Left lung (tissue), 10 donors: ENCODE data around the gene PRDM8. TPM values are rescaled to one million over a fixed set of nuclear protein-coding genes. Genes with fewer than 3 reads are reported as not detected.
"Not testable (repeated sequence)": the region's sequence is repeated elsewhere in the genome, so short reads cannot be mapped to it uniquely, and the experiment has no call there.

Source experiments
- ATAC-seq: fragments of 200-7000 bp; cut with Tn5 transposase; one replicate; pipeline ENCODE4 v1.9.1; 2020; ENCODE audit warnings: moderate library complexity
- DNase-seq, 4 donors: peaks; one replicate each; pipeline ENCODE4 v3.0.0-alpha.2; 2013 to 2020
- H3K27ac ChIP-seq, 2 donors: fragments of 200-600 bp; sonication (generic) in 1 of 2; one replicate each; pipeline versions ENCODE4 v1.5.0 to v1.8.0; 2020 to 2021
- H3K27me3 ChIP-seq, 2 donors: fragments of 200-600 bp; sonication (generic) in 1 of 2; one replicate each; pipeline versions ENCODE4 v1.5.0 to v1.8.0; 2020 to 2021
- H3K36me3 ChIP-seq, 2 donors: fragments of 200-600 bp; sonication (generic) in 1 of 2; one replicate each; pipeline versions ENCODE4 v1.5.0 to v1.8.0; 2020 to 2021
- H3K4me1 ChIP-seq, 2 donors: fragments of 200-600 bp; one replicate each; pipeline ENCODE4 v1.8.0; 2021
- H3K4me3 ChIP-seq, 2 donors: fragments of 200-600 bp; sonication (generic) in 1 of 2; one replicate each; pipeline versions ENCODE4 v1.5.0 to v1.8.0; 2020 to 2021; ENCODE audit warnings: mild to moderate bottlenecking in 1 of 2
- H3K9me3 ChIP-seq, 2 donors: fragments of 200-600 bp; sonication (generic) in 1 of 2; one replicate each; pipeline versions ENCODE4 v1.5.0 to v1.8.0; 2020 to 2021
- intact Hi-C, 2 donors: fragments of 100-400 bp; cut with DNase I; formaldehyde crosslinking; loops; one replicate each; pipeline versions ENCODE4 v1.11.2 to v1.14.2; 2022
- polyA plus RNA-seq, 6 donors: library from polyadenylated mRNA; unstranded; fragments of 120-200 nt; gene quantifications; one replicate each; pipeline ENCODE4 v1.2.1, GENCODE V29; 2013; ENCODE audit not compliant: insufficient read length in 6 of 6
- total RNA-seq, 2 donors: library from RNA; stranded (reverse); fragmentation: NEBNext Ultra II Directional; extraction: Animal tissue kit (Norgen Biotek cat#: 25700); gene quantifications; one replicate each; pipeline ENCODE4 v1.2.1, GENCODE V29; 2021
- TF ChIP-seq, protein P1 (sequence below), 2 donors: fragments of 200-600 bp; sonication (generic) in 1 of 2; IDR thresholded peaks; one replicate each; pipeline versions ENCODE4 v1.5.0 to v1.8.0; 2021; ENCODE audit warnings: antibody characterized with exemption in 2 of 2
- donor health status: DM: no; HTN: yes; CAD: no.
- donor health status: DM: no; HTN: no; CAD: no.

Gene PRDM8
- total and polyA plus RNA-seq, 8 donors, result 0.41 to 1.9 (median 1.2) TPM

DNA sequence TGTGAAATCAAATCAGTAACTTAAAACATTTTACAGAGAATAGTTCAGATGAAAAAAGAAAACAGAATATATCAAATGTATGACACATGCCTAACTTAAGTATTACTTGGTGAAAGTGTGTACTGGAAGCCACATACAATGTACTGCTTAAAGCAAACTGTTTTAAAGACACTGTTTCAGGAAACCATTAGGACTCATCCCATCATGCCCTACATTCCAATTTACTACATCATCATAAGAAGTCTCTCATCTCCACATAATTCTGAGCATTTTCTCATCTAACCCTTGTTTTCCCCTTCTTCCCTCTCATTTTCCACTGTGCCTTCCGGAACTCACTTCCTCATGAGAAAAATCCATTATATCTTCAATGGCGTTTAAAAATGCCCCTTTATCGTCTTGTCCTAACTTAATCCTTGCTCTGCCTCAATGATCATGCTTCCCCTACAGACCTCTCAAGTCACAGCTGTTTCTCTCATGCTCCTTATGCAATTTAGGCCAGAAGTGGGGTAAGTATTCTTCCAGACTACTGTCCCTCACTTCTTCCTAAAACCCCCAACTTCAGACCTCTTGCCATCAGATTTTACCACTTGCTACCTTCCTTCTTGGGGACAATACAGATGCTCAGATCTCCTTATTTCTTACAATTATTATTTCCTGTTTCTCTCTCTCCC, 42.3 kb downstream of the PRDM8 start:
- Histone ChIP-seq H3K4me1 (no peaks in the 10 kb centered on the region), H3K9me3 (no peaks in the 10 kb centered on the region), H3K27ac (no peak overlapping the region), H3K36me3 (no peaks in the 10 kb centered on the region), H3K27me3 (peaks cover 0 to 9% of the 10 kb centered on the region in 2 donors), H3K4me3 (no peak overlapping the region)
- TF ChIP-seq, protein P1, sequence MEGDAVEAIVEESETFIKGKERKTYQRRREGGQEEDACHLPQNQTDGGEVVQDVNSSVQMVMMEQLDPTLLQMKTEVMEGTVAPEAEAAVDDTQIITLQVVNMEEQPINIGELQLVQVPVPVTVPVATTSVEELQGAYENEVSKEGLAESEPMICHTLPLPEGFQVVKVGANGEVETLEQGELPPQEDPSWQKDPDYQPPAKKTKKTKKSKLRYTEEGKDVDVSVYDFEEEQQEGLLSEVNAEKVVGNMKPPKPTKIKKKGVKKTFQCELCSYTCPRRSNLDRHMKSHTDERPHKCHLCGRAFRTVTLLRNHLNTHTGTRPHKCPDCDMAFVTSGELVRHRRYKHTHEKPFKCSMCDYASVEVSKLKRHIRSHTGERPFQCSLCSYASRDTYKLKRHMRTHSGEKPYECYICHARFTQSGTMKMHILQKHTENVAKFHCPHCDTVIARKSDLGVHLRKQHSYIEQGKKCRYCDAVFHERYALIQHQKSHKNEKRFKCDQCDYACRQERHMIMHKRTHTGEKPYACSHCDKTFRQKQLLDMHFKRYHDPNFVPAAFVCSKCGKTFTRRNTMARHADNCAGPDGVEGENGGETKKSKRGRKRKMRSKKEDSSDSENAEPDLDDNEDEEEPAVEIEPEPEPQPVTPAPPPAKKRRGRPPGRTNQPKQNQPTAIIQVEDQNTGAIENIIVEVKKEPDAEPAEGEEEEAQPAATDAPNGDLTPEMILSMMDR (IDR thresholded peaks at IDR 0.05), result no peak
- ATAC-seq (no peak), DNase-seq (no peak)
- intact Hi-C loops, result no loop called here

- TF ChIP-seq, protein P1 (IDR thresholded peaks at IDR 0.05), result no peak
- Histone ChIP-seq H3K27me3 (peaks cover 0 to 4% of the 10 kb centered on the region in 2 donors), H3K9me3 (no peaks in the 10 kb centered on the region), H3K36me3 (no peaks in the 10 kb centered on the region), H3K27ac (no peak overlapping the region), H3K4me1 (no peaks in the 10 kb centered on the region), H3K4me3 (no peak overlapping the region)
- intact Hi-C loops, result no loop called here
- DNase-seq (no peak), ATAC-seq (no peak)
Measured at GRCh38 chr4:80240976-80241375, 43.7 kb downstream of the PRDM8 start.

GRCh38 chr4:80243274-80244018, 46.1 kb downstream of the PRDM8 start:
- Histone ChIP-seq H3K36me3 (no peaks in the 10 kb centered on the region), H3K27ac (no peak overlapping the region), H3K4me3 (no peak overlapping the region), H3K9me3 (no peaks in the 10 kb centered on the region), H3K27me3 (peaks cover 0 to 4% of the 10 kb centered on the region in 2 donors), H3K4me1 (no peaks in the 10 kb centered on the region)
- TF ChIP-seq, protein P1 (IDR thresholded peaks at IDR 0.05), result no peak
- intact Hi-C loops, result no loop called here
- DNase-seq, result no peak
- ATAC-seq, result no peak

DNA sequence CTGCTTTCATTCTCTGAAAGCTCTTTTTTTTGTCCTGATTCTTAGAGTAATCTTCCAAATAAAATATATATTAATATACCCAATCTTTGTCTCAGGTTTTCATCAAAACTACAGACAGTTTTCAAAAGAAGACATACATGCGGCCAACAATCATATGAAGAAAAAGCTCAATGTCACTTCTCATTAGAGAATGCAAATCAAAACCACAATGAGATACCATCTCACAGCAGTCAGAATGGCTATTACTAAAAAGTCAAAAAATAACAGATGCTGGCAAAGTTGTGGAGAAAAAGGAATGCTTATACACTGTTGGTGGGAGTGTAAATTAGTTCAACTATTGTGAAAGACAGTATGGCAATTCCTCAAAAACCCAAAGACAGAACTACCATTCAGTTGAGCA, 50.2 kb downstream of the PRDM8 start:
- H3K27ac ChIP-seq, intact Hi-C loops, H3K4me3 ChIP-seq: not testable (repeated sequence)

GRCh38 chr4:80249144-80249543, 51.8 kb downstream of the PRDM8 start:
- H3K4me3 ChIP-seq, result no peak overlapping the region
- intact Hi-C loops, result no loop called here
- H3K27ac ChIP-seq, result no peak overlapping the region
- H3K9me3 ChIP-seq, result no peaks in the 10 kb centered on the region
- ATAC-seq (no peak), DNase-seq (no peak)
- no peaks in the 10 kb centered on the region for H3K4me1 ChIP-seq
- H3K36me3 ChIP-seq, result no peaks in the 10 kb centered on the region
- TF ChIP-seq, protein P1 (IDR thresholded peaks at IDR 0.05), result no peak
- peaks cover 0 to 12% of the 10 kb centered on the region in 2 donors for H3K27me3 ChIP-seq

More for the DNA sequence above, 50.2 kb downstream of the PRDM8 start:
- H3K9me3 ChIP-seq, H3K36me3 ChIP-seq, ATAC-seq, DNase-seq, H3K4me1 ChIP-seq: not testable (repeated sequence)
- peaks cover 0 to 16% of the 10 kb centered on the region in 2 donors for H3K27me3 ChIP-seq
